Small intestine (tissue), 7 donors: ENCODE data around the gene ZNF710. TPM values are rescaled to one million over a fixed set of nuclear protein-coding genes. Genes with fewer than 3 reads are reported as not detected.

Source experiments
- DNase-seq, 2 donors: peaks; one replicate each; pipeline versions ENCODE4 v3.0.0 to v3.0.0-alpha.2; 2013
- FAIRE-seq: peaks from 2 replicates; lab custom pipeline; 2012; peaks lifted over from hg19 to GRCh38; lab: Jason Lieb, UNC
- H3K27ac ChIP-seq, 3 donors: one replicate each; pipeline ENCODE4 v1.5.1; 2013; ENCODE audit warnings: low read length in 2 of 3, mild to moderate bottlenecking in 2 of 3, control low read depth in 1 of 3, inconsistent platforms in 1 of 3, low read depth in 1 of 3, moderate library complexity in 1 of 3
- H3K27me3 ChIP-seq, 3 donors: one replicate each; pipeline ENCODE4 v1.6.1; 2013; ENCODE audit warnings: low read length in 3 of 3, inconsistent platforms in 1 of 3; ENCODE audit not compliant: control insufficient read depth in 3 of 3, insufficient read depth in 3 of 3
- H3K36me3 ChIP-seq, 3 donors: one replicate each; pipeline ENCODE4 v1.6.1; 2013; ENCODE audit warnings: low read length in 3 of 3, inconsistent platforms in 1 of 3, low read depth in 1 of 3, mild to moderate bottlenecking in 1 of 3, moderate library complexity in 1 of 3; ENCODE audit not compliant: control insufficient read depth in 3 of 3, insufficient read depth in 2 of 3
- H3K4me1 ChIP-seq, 3 donors: one replicate each; pipeline ENCODE4 v1.6.1; 2013; ENCODE audit warnings: low read length in 2 of 3, inconsistent platforms in 1 of 3, low read depth in 1 of 3, mild to moderate bottlenecking in 1 of 3, moderate library complexity in 1 of 3; ENCODE audit not compliant: control insufficient read depth in 3 of 3, insufficient read depth in 2 of 3
- H3K4me3 ChIP-seq, 3 donors: one replicate each; pipeline ENCODE4 v1.5.1; 2013; ENCODE audit warnings: low read length in 3 of 3, control low read depth in 1 of 3, inconsistent platforms in 1 of 3, low read depth in 1 of 3, mild to moderate bottlenecking in 1 of 3, moderate library complexity in 1 of 3
- H3K9me3 ChIP-seq, 2 donors: one replicate each; pipeline ENCODE4 v1.6.1; 2013; ENCODE audit warnings: low read depth in 1 of 2, low read length in 1 of 2; ENCODE audit not compliant: control insufficient read depth in 2 of 2, insufficient read depth in 1 of 2
- WGBS, 3 donors: extraction: QIAGEN DNeasy Blood & Tissue Kit; methylation state at CpG; one replicate each; pipeline ENCODE4 v1.1.7; 2013; 5-methylcytosine and 5-hydroxymethylcytosine counted together
- polyA plus RNA-seq, 4 donors: library from polyadenylated mRNA; stranded (reverse) in 3 of 4; unstranded in 1 of 4; fragments of 200-250 nt in 3 of 4; fragments of 120-200 nt in 1 of 4; gene quantifications; one replicate each; pipeline versions ENCODE4 v1.2.1 to v1.2.3, GENCODE V29; 2013
- donor health status: healthy with polysubstance abuse.
- donor health status: control.
- donor health status: control.
- donor health status: Bipolar disorder and iron deficiency.
- donor health status: healthy.

The ZNF710 gene
- polyA plus RNA-seq, 4 donors: 10.3 to 26.4 (median 18.8) TPM

DNA sequence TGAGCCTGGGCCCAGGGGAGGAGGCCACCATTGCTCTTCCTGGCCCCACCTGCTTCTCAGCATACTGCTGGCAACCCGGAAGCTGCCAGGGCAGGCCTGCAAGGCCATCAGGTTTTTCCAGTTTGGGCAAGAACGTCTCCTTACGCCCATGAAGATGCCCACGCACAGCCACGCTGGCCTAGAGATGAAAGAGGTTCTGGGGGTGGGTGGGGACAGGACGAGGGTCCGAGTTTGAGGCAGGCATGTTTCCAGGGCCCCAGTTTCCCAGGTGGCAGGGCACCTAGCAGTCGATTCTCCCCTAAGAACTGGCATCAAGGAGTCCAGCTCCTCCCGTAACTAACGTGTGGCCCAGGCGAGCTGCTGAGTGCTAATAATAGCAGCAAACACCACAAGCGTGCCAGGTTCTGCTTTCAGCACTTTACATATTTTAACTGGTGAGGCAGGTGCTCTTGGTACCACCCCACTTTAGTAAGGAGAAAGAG, 45.8 kb downstream of the ZNF710 start:
- DNase-seq (peak in 1 of 2 donors; percentile 73), FAIRE-seq (no peak)
- 23 to 55% (median 33%) methylated on average over 12 of the region's 12 CpGs for WGBS, 3 donors
- Histone ChIP-seq H3K27me3 (no peaks in the 10 kb centered on the region), H3K4me1 (peaks cover 3 to 12% (median 3%) of the 10 kb centered on the region in 3 donors), H3K4me3 (no peak overlapping the region), H3K27ac (peak overlapping the region in 1 of 3 donors; percentile 90), H3K36me3 (peaks cover 0 to 60% (median 0%) of the 10 kb centered on the region in 3 donors), H3K9me3 (no peaks in the 10 kb centered on the region)

DNA sequence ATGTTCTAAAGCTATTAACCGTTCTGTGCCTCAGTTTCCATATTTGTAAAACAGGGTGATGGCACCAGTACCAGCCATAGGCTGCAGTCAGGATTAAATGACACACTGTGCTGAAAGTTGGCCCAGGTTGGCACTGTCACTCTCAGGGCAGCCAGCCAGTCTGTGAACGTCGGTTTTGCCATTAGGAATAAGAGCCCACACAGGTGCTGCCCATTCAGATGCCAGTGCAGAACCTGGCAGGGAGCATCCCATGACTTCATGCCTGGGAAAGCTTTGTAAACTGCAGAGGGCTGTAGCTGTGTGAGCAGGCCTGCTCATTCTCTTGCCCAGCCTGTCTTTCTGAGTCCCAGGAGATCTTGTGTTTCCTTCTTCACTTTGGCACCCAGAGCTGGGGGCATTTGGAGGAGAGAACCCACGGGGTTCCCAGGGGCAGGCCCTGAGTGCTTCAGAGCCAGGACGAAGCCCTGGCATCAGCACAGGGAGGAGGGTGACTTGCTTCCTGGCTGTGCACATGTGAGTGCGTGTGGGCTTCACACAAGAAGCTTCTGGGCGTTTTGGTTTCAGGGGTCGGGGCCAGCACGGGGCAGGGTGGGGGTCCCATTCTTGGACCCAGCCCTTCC, 46.9 kb downstream of the ZNF710 start:
- peaks cover 3 to 23% (median 3%) of the 10 kb centered on the region in 3 donors for H3K4me1 ChIP-seq
- peaks cover 0 to 51% (median 0%) of the 10 kb centered on the region in 3 donors for H3K36me3 ChIP-seq
- no peaks in the 10 kb centered on the region for H3K9me3 ChIP-seq
- H3K27ac ChIP-seq: no peak overlapping the region
- FAIRE-seq: no peak
- H3K27me3 ChIP-seq: no peaks in the 10 kb centered on the region
- 52 to 68% (median 68%) methylated on average over 9 of the region's 9 CpGs for WGBS, 3 donors
- no peak for DNase-seq
- H3K4me3 ChIP-seq: no peak overlapping the region

DNA sequence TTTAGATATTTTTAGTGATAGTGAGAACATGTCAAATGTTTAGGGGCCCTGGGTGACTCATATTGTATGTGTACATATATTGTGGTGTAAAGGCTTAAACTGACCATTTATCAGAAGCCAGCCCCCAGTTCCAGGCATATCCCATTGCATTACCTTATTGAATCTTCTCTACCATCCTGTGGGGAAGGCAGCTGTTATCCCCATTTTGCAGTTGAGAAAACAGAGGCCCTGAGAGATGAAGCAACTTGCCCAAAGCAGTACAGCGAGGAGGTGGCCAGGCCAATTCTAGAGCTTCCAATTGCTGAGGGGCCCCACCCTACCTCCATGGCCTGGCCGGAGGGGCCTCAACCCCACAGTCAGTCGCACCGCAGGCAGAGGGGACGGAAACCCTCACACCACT, 47.9 kb downstream of the ZNF710 start:
- Histone ChIP-seq H3K27me3 (no peaks in the 10 kb centered on the region), H3K4me3 (no peak overlapping the region), H3K9me3 (no peaks in the 10 kb centered on the region), H3K36me3 (peaks cover 0 to 51% (median 0%) of the 10 kb centered on the region in 3 donors), H3K27ac (no peak overlapping the region), H3K4me1 (peaks cover 3 to 31% (median 3%) of the 10 kb centered on the region in 3 donors)
- DNase-seq (no peak), FAIRE-seq (no peak)
- WGBS, 3 donors: 97 to 98% (median 97%) methylated on average over 5 of the region's 5 CpGs

DNA sequence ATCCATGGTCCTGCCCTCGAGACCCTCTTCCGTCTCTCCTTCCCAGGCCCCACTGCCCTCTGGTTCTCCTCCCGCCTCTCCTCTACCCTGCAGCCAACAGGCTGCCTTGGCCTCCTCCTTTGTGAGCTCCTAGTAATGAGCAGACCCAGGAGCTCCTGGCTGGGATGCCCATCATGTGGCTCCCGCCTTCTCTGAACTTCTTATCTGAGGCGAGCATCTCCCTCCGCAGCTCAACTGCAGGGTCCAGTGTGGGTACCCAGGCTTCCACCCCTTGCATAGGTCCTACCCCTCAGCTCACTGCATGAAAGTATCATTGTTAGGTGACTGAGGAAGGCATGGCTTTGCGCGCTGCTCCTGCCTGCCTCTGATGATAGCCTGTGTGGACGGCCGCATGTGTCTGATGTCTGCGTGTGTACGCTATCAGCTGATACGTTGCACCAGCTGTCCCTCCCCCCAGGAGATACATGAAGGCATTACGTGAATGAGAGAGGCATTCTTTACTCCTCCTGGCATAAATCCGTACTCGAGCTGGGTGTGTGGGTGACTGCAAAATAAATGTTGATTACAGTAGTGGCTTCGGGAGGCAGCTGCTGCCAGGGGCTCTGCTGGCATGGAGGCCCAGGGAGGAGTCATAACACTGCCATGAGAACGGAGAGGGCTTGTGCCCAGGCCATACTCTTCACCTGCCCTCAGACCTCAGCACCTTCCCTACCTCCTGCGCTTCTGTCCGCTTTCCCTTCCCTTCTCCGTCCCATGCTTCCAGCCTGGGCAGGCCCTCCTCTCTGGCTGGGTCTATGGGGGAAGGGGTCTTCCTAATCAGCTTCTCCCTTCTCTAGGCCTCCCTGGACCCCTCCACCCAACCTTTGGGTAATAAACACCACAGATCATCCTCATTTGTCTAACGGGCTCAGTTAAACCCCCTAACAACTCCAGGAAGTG, 48.8 kb downstream of the ZNF710 start:
- 59 to 79% (median 66%) methylated on average over 22 of the region's 22 CpGs for WGBS, 3 donors
- no peaks in the 10 kb centered on the region for H3K9me3 ChIP-seq
- H3K27me3 ChIP-seq: no peaks in the 10 kb centered on the region
- DNase-seq: no peak
- H3K4me3 ChIP-seq: no peak overlapping the region
- peaks cover 0 to 43% (median 0%) of the 10 kb centered on the region in 3 donors for H3K36me3 ChIP-seq
- FAIRE-seq: no peak
- no peak overlapping the region for H3K27ac ChIP-seq
- H3K4me1 ChIP-seq: peaks cover 3 to 40% (median 5%) of the 10 kb centered on the region in 3 donors

DNA sequence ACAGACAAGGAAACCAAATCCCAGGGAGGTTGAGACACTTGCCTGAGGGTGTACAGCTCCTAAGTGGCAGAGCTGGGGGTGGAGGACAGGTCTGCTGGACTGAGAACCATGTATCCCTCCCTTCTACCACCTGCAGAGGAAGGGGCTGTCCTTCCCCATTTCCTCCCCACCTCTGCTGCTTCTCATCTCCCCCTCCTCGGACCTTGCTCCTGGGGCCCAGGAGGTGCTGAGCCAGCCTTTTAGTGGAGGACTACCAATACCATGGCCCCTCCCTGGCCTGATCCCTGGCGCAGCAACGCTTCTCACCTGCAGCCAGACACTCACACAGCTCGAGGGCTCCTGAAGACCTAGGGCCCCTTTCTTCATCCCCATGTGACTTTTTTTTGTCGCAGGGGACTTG, 50.8 kb downstream of the ZNF710 start:
- WGBS, 3 donors: 61 to 68% (median 66%) methylated on average over 5 of the region's 5 CpGs
- no peak overlapping the region for H3K4me3 ChIP-seq
- peaks cover 0 to 39% (median 0%) of the 10 kb centered on the region in 3 donors for H3K36me3 ChIP-seq
- H3K9me3 ChIP-seq: no peaks in the 10 kb centered on the region
- H3K4me1 ChIP-seq: peaks cover 0 to 43% (median 8%) of the 10 kb centered on the region in 3 donors
- no peaks in the 10 kb centered on the region for H3K27me3 ChIP-seq
- peak overlapping the region in 1 of 3 donors; percentile 57 for H3K27ac ChIP-seq
- DNase-seq (peak in 1 of 2 donors; percentile 74), FAIRE-seq (no peak)

DNA sequence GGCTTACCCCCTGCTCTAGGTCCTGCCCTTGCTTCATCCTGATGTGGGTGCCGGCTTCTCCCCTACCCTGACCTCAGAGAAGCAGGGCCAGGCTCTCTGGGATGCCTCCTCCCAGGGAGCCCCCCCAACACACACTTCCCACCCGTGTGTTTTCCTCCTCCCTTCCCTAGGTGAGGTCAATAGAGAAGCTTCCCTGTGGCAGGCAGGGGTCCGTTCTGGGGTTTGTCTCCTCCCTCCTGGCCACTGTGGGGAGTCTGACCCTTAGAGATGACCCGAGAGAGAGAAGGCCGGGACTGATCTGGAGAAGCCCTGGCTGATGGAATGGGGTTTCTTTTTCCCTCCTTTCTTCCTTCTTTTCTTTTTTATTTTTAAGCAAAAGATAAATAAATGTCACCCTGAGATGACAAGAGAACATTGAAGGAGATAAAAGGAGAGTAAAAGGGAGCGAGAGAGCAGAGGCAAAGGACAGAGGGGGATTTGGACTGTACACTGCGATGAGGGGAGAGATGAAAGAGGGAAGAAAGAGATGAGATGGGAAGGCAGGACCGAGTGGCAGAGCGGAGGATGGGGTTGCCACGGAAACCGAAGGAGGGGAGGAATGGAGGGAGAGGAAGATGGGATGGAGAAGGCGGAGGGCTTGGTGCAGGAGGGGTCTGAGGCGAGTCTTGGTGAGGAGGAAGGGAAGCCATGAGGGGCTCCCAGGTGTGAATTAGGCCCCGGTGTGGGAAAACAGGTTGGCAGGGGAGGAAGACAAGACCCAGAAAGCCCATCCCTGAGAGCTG, 52.8 kb downstream of the ZNF710 start:
- WGBS, 3 donors: 84 to 85% (median 85%) methylated on average over 12 to 14 of the region's 14 CpGs
- no peak for DNase-seq
- H3K9me3 ChIP-seq: peaks cover 0 to 10% of the 10 kb centered on the region in 2 donors
- no peak for FAIRE-seq
- no peaks in the 10 kb centered on the region for H3K27me3 ChIP-seq
- H3K4me1 ChIP-seq: peaks cover 0 to 53% (median 10%) of the 10 kb centered on the region in 3 donors
- no peak overlapping the region for H3K4me3 ChIP-seq
- H3K27ac ChIP-seq: peak overlapping the region in 2 of 3 donors; percentile 40 to 74
- peaks cover 0 to 45% (median 0%) of the 10 kb centered on the region in 3 donors for H3K36me3 ChIP-seq

DNA sequence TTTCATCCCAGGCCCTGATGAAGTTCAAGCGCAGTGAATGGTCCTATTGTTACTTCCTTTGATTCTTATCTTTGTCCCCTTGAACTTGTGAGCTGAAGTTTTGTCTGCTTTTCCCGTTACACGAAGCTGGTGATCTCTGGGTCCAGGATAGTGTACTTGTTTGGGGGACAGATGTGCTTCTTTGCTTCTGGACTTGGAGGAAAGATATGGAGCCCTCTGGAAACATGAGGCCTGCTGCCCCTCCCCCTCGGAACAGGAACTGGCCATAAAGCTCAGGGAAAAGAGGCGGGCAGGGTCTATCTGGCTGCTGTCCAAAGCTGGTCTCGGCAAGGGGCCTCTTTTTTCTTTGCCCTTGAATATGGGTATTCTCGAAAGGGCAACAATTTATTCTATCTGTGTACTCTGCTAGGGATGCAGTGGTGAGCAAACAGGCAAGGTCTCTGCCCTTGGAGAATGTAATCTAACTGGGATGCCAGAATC, 53.5 kb downstream of the ZNF710 start:
- Histone ChIP-seq H3K36me3 (peaks cover 0 to 42% (median 0%) of the 10 kb centered on the region in 3 donors), H3K9me3 (peaks cover 0 to 13% of the 10 kb centered on the region in 2 donors), H3K4me1 (peaks cover 0 to 61% (median 10%) of the 10 kb centered on the region in 3 donors), H3K4me3 (no peak overlapping the region), H3K27ac (peak overlapping the region in 2 of 3 donors; percentile 40 to 74), H3K27me3 (no peaks in the 10 kb centered on the region)
- DNase-seq (peak in 1 of 2 donors; percentile 79), FAIRE-seq (no peak)
- WGBS, 3 donors: 12 to 42% (median 15%) methylated on average over 7 of the region's 7 CpGs
